ENCODE results near the gene ALX4. TPM values are rescaled to one million over a fixed set of nuclear protein-coding genes. Genes with fewer than 3 reads are reported as not detected.

The ALX4 gene
- total RNA-seq, 1 donor from 2014 or later, result not detected

GRCh38 chr11:44248109-44248508, 61.8 kb downstream of the ALX4 start:
- ATAC-seq, result no peak
- no peak overlapping the region for H3K4me3 ChIP-seq
- H3K4me1 ChIP-seq, result peaks cover 12% of the 10 kb centered on the region
- H3K27ac ChIP-seq, result no peak overlapping the region
- DNase-seq, result no peak
- intact Hi-C loops (cut with DNase I), result no loop called here
- H3K27me3 ChIP-seq, result no peaks in the 10 kb centered on the region
- TF ChIP-seq CTCF (IDR thresholded peaks at IDR 0.05), result no peak
- peaks cover 8% of the 10 kb centered on the region for H3K36me3 ChIP-seq
- peaks cover 5% of the 10 kb centered on the region for H3K9me3 ChIP-seq

- H3K4me1 ChIP-seq, result peaks cover 18% of the 10 kb centered on the region
Observed at GRCh38 chr11:44247508-44247907, 62.4 kb downstream of the ALX4 start.

GRCh38 chr11:44246726-44247125, 63.2 kb downstream of the ALX4 start:
- Histone ChIP-seq H3K36me3 (peaks cover 8% of the 10 kb centered on the region), H3K9me3 (no peaks in the 10 kb centered on the region), H3K27ac (no peak overlapping the region), H3K4me3 (no peak overlapping the region), H3K27me3 (no peaks in the 10 kb centered on the region), H3K4me1 (peaks cover 19% of the 10 kb centered on the region)
- TF ChIP-seq CTCF (IDR thresholded peaks at IDR 0.05), result no peak
- ATAC-seq (no peak), DNase-seq (no peak)
- intact Hi-C loops (cut with DNase I), result no loop called here

More at GRCh38 chr11:44247508-44247907, 62.4 kb downstream of the ALX4 start:
- intact Hi-C loops (cut with DNase I), result no loop called here
- H3K4me3 ChIP-seq, result no peak overlapping the region
- H3K27me3 ChIP-seq, result no peaks in the 10 kb centered on the region
- no peak for DNase-seq
- TF ChIP-seq CTCF (IDR thresholded peaks at IDR 0.05), result no peak
- no peak for ATAC-seq
- no peak overlapping the region for H3K27ac ChIP-seq
- no peaks in the 10 kb centered on the region for H3K9me3 ChIP-seq
- peaks cover 8% of the 10 kb centered on the region for H3K36me3 ChIP-seq

GRCh38 chr11:44244639-44245310, 65.2 kb downstream of the ALX4 start:
- H3K4me3 ChIP-seq, result no peak overlapping the region
- DNase-seq (no peak), ATAC-seq (no peak)
- no peak overlapping the region for H3K27ac ChIP-seq
- peaks cover 13% of the 10 kb centered on the region for H3K36me3 ChIP-seq
- intact Hi-C loops (cut with DNase I), result no loop called here
- TF ChIP-seq CTCF (IDR thresholded peaks at IDR 0.05), result no peak
- H3K9me3 ChIP-seq, result no peaks in the 10 kb centered on the region
- H3K4me1 ChIP-seq, result peaks cover 19% of the 10 kb centered on the region
- H3K27me3 ChIP-seq, result no peaks in the 10 kb centered on the region

GRCh38 chr11:44243595-44244343, 66.2 kb downstream of the ALX4 start:
- no peak for TF ChIP-seq CTCF (IDR thresholded peaks at IDR 0.05)
- H3K4me3 ChIP-seq, result no peak overlapping the region
- DNase-seq, result no peak
- H3K27ac ChIP-seq, result no peak overlapping the region
- H3K4me1 ChIP-seq, result peaks cover 19% of the 10 kb centered on the region
- H3K36me3 ChIP-seq, result peaks cover 18% of the 10 kb centered on the region
- H3K9me3 ChIP-seq, result no peaks in the 10 kb centered on the region
- intact Hi-C loops (cut with DNase I), result no loop called here
- no peaks in the 10 kb centered on the region for H3K27me3 ChIP-seq
- ATAC-seq, result peak; percentile 63
